SK-N-SH (cell line): ENCODE results near the gene RORB. TPM values are rescaled to one million over a fixed set of nuclear protein-coding genes. Genes with fewer than 3 reads are reported as not detected.

Experiments used
- CTCF ChIA-PET: fragments of 300-600, 350-600 bp; formaldehyde crosslinking; extraction: SDS; loops from one replicate; lab custom pipeline; 2021; lab: Yijun Ruan, JAX
- POLR2A ChIA-PET: fragments of 350-600 bp; sonication (Branson Sonifier 250); formaldehyde crosslinking; extraction: SDS; loops from one replicate; lab custom pipeline; 2020; ENCODE audit warnings: antibody characterized with exemption, inconsistent platforms; lab: Yijun Ruan, JAX
- DNase-seq: peaks from one replicate; pipeline ENCODE4 v3.0.0; 2012
- H2AFZ ChIP-seq: fragments of 200-600 bp; sonication (generic); 2 replicates; pipeline ENCODE4 v1.8.1; 2016; ENCODE audit warnings: antibody characterized with exemption, mild to moderate bottlenecking, low read depth
- H3F3A ChIP-seq: fragments of 200-600 bp; sonication (generic); replicated peaks from 2 replicates; pipeline ENCODE3; 2016; ENCODE audit warnings: antibody characterized with exemption, mild to moderate bottlenecking; ENCODE audit not compliant: insufficient read depth
- H3K27ac ChIP-seq, 2 experiments: fragments of 200-500 bp in 1 of 2; fragments of 200-600 bp in 1 of 2; sonication (Bioruptor generic) in 1 of 2; sonication (generic), shearing (Covaris generic) in 1 of 2; 2 replicates each; pipeline versions ENCODE4 v1.5.1 to v1.6.1; 2014 to 2016; ENCODE audit warnings: low read depth in 2 of 2, inconsistent platforms in 1 of 2, low read length in 1 of 2, mild to moderate bottlenecking in 1 of 2, mixed read lengths in 1 of 2
- H3K27me3 ChIP-seq: fragments of 200-600 bp; sonication (generic), shearing (Covaris generic); 2 replicates; pipeline ENCODE4 v1.6.1; 2016; ENCODE audit warnings: mixed run types; ENCODE audit not compliant: insufficient read depth
- H3K36me3 ChIP-seq, 2 experiments: fragments of 200-500 bp in 1 of 2; fragments of 200-600 bp in 1 of 2; sonication (Bioruptor generic) in 1 of 2; sonication (generic) in 1 of 2; replicated peaks in 1 of 2; 2 replicates each; pipeline versions ENCODE3 to v1.5.1; 2014 to 2016; ENCODE audit warnings: low read length in 1 of 2, mild to moderate bottlenecking in 1 of 2; ENCODE audit not compliant: insufficient read depth in 2 of 2, control insufficient read depth in 1 of 2
- H3K4me1 ChIP-seq, 2 experiments: fragments of 200-500 bp in 1 of 2; fragments of 200-600 bp in 1 of 2; sonication (Bioruptor generic) in 1 of 2; sonication (generic), shearing (Covaris generic) in 1 of 2; 2 replicates each; pipeline versions ENCODE4 v1.5.1 to v1.6.1; 2014 to 2016; ENCODE audit warnings: low read depth in 1 of 2, low read length in 1 of 2, mixed run types in 1 of 2; ENCODE audit not compliant: insufficient read depth in 2 of 2, control insufficient read depth in 1 of 2
- H3K4me2 ChIP-seq: fragments of 200-600 bp; sonication (generic), shearing (Covaris generic); 2 replicates; pipeline ENCODE4 v1.6.1; 2017; ENCODE audit warnings: mixed run types
- H3K4me3 ChIP-seq, 2 experiments: fragments of 200-500 bp in 1 of 2; fragments of 200-600 bp in 1 of 2; sonication (Bioruptor generic) in 1 of 2; sonication (generic), shearing (Covaris generic) in 1 of 2; 2 replicates each; pipeline versions ENCODE4 v1.5.1 to v1.8.1; 2014 to 2016; ENCODE audit warnings: low read depth in 2 of 2, inconsistent platforms in 1 of 2, low read length in 1 of 2, mild to moderate bottlenecking in 1 of 2, mixed read lengths in 1 of 2, moderate library complexity in 1 of 2
- H3K79me2 ChIP-seq: fragments of 200-600 bp; sonication (generic); 2 replicates; pipeline ENCODE4 v1.8.1; 2017; ENCODE audit warnings: mild to moderate bottlenecking; ENCODE audit not compliant: insufficient read depth
- H3K9ac ChIP-seq: fragments of 200-600 bp; sonication (generic); 2 replicates; pipeline ENCODE4 v1.6.1; 2017; ENCODE audit warnings: mixed run types
- H3K9me2 ChIP-seq: fragments of 200-600 bp; sonication (generic); 2 replicates; pipeline ENCODE4 v1.6.1; 2017; ENCODE audit warnings: mixed run types
- H3K9me3 ChIP-seq: fragments of 200-600 bp; sonication (generic); 2 replicates; pipeline ENCODE4 v1.6.1; 2017; ENCODE audit warnings: mixed run types, mild to moderate bottlenecking, moderate library complexity
- H4K20me1 ChIP-seq: fragments of 200-600 bp; sonication (generic); 2 replicates; pipeline ENCODE4 v1.6.1; 2017; ENCODE audit warnings: mild to moderate bottlenecking, mixed run types; ENCODE audit not compliant: insufficient read depth
- CHD2 ChIP-seq: fragments of 150-350 bp; IDR thresholded peaks from 2 replicates; pipeline ENCODE4 v1.6.1; 2018; ENCODE audit warnings: low read length; ENCODE audit not compliant: partially characterized antibody
- FOXJ3 ChIP-seq: sonication (generic); formaldehyde crosslinking; IDR thresholded peaks from 2 replicates; pipeline ENCODE4 v1.5.1; 2020; ENCODE audit warnings: mild to moderate bottlenecking, missing genetic modification reagents
- GATA2 ChIP-seq: sonication (generic); formaldehyde crosslinking; IDR thresholded peaks from 2 replicates; pipeline ENCODE4 v1.5.0; 2020; ENCODE audit warnings: mild to moderate bottlenecking, missing genetic modification reagents
- JUND ChIP-seq: IDR thresholded peaks from 2 replicates; pipeline ENCODE4 v1.4.0; 2012
- NRF1 ChIP-seq: IDR thresholded peaks from 2 replicates; pipeline ENCODE4 v1.6.1; 2012; ENCODE audit warnings: low read depth, mild to moderate bottlenecking, low read length
- PBX3 ChIP-seq: IDR thresholded peaks from 2 replicates; pipeline ENCODE4; 2012
- REST ChIP-seq: IDR thresholded peaks from 2 replicates; pipeline ENCODE4 v1.6.1; 2012; ENCODE audit warnings: mild to moderate bottlenecking, low read depth, low read length, moderate library complexity
- RXRA ChIP-seq: IDR thresholded peaks from 2 replicates; pipeline ENCODE4 v1.4.0; 2012; ENCODE audit warnings: low read depth, mild to moderate bottlenecking, borderline replicate concordance
- TEAD4 ChIP-seq: IDR thresholded peaks from 2 replicates; pipeline ENCODE4 v1.4.0; 2012; ENCODE audit warnings: mild to moderate bottlenecking, borderline replicate concordance; ENCODE audit not compliant: insufficient read depth
- USF2 ChIP-seq: fragments of 150-350 bp; IDR thresholded peaks from 2 replicates; pipeline ENCODE4 v1.6.1; 2017; ENCODE audit warnings: antibody characterized with exemption, low read length, low read depth, borderline replicate concordance
- WGBS: methylation state at CpG from one replicate; pipeline ENCODE4 v1.1.6; 2017; ENCODE audit warnings: low lambda C conversion rate; 5-methylcytosine and 5-hydroxymethylcytosine counted together
- polyA plus RNA-seq, 3 experiments: library from polyadenylated mRNA; depleted of rRNA; stranded (reverse); fragments of >200 nt; gene quantifications; 2 replicates each; pipeline ENCODE4 v1.2.3, GENCODE V29; 2012

RORB gene
- polyA plus RNA-seq, 1 of the 3 experiments (the other 2 are of a cell fraction): 0.13 TPM

- TF ChIP-seq USF2: no peak
- TF ChIP-seq REST: no peak
- no peak for TF ChIP-seq JUND
Observed at GRCh38 chr9:74681906-74682305, 184.8 kb downstream of the RORB start (continued).

- TF ChIP-seq GATA2 (CRISPR knock-in tag): no peak
- WGBS: 36% methylated on average over 4 of the region's 4 CpGs
Observed at GRCh38 chr9:74683322-74683721, 186.2 kb downstream of the RORB start.

GRCh38 chr9:74691058-74691457, 193.9 kb downstream of the RORB start:
- TF ChIP-seq CHD2 (no peak), PBX3 (no peak), RXRA (no peak), JUND (no peak), TEAD4 (no peak), FOXJ3 (no peak), NRF1 (no peak)
- no peaks in the 10 kb centered on the region for H3K4me1 ChIP-seq
- ChIA-PET POLR2A (no interaction called here), CTCF (interaction anchor here (0.5 kb wide), 1 partner anchor 38 kb away, joined by 3 read pairs; no protein-coding TSS in a partner anchor)
- H3K9me2 ChIP-seq: no peaks in the 10 kb centered on the region
- H3K4me3 ChIP-seq: no peak overlapping the region
- H3K36me3 ChIP-seq: no peaks in the 10 kb centered on the region
- H3K27me3 ChIP-seq: no peaks in the 10 kb centered on the region
- no peak overlapping the region for H3K4me2 ChIP-seq
- no peak overlapping the region for H3K27ac ChIP-seq
- H3K9ac ChIP-seq: no peak overlapping the region
- no peaks in the 10 kb centered on the region for H4K20me1 ChIP-seq
- no peak overlapping the region for H2AFZ ChIP-seq
- WGBS: 48% methylated on average over 8 of the region's 8 CpGs
- H3K79me2 ChIP-seq: no peaks in the 10 kb centered on the region
- H3F3A ChIP-seq: no peaks in the 10 kb centered on the region
- no peaks in the 10 kb centered on the region for H3K9me3 ChIP-seq
- DNase-seq: no peak

More at GRCh38 chr9:74683322-74683721, 186.2 kb downstream of the RORB start:
- H3K27me3 ChIP-seq: no peaks in the 10 kb centered on the region
- no peak overlapping the region for H2AFZ ChIP-seq
- H3K9me2 ChIP-seq: no peaks in the 10 kb centered on the region
- H3K9ac ChIP-seq: no peak overlapping the region
- no peaks in the 10 kb centered on the region for H3F3A ChIP-seq
- no peaks in the 10 kb centered on the region for H3K36me3 ChIP-seq
- no peak overlapping the region for H3K4me2 ChIP-seq
- H3K4me3 ChIP-seq: no peak overlapping the region
- no peaks in the 10 kb centered on the region for H3K4me1 ChIP-seq
- DNase-seq: no peak
- CTCF ChIA-PET: interaction anchor here (1.1 kb wide), 1 partner anchor 17 kb away, joined by 3 read pairs; no protein-coding TSS in a partner anchor
- POLR2A ChIA-PET: no interaction called here
- H3K79me2 ChIP-seq: no peaks in the 10 kb centered on the region
- no peak overlapping the region for H3K27ac ChIP-seq
- H3K9me3 ChIP-seq: no peaks in the 10 kb centered on the region
- no peaks in the 10 kb centered on the region for H4K20me1 ChIP-seq
